ENCODE results near the gene PLXNA1. TPM values are rescaled to one million over a fixed set of nuclear protein-coding genes. Genes with fewer than 3 reads are reported as not detected.

PLXNA1 gene
- total and polyA plus RNA-seq, 2 of the 8 experiments (the other 6 are each of a cell fraction or from before 2014, with no cell fraction given) = 47.5 to 54.9 TPM

GRCh38 chr3:126982126-126982470 is 817 bp upstream of the PLXNA1 start:
- POLR2A ChIA-PET (ENCODE audit: partially characterized antibody) = interaction anchor here (0.8 to 1.2 kb wide), 2 partner anchors 13 to 230 kb away, joined by 4 to 6 read pairs; no protein-coding TSS in a partner anchor
- Histone ChIP-seq H3K23ac (ENCODE audit: insufficient read length) (no peak overlapping the region), H3K4ac (replicated peaks; ENCODE audit: insufficient read length, low read depth, low read length) (peak overlapping the region; percentile 91), H3K27ac (ENCODE audit: low read depth, low read length) (no peak overlapping the region), H3K14ac (ENCODE audit: insufficient read length) (no peak overlapping the region), H2AFZ (ENCODE audit: low read length) (peak overlapping the region; percentile 81; the same call in 1 of the 2 replicates), H3K23me2 (ENCODE audit: low read depth, low read length) (peaks cover 11% of the 10 kb centered on the region), H4K20me1 (replicated peaks in 1 of 2; ENCODE audit: control insufficient read depth in 1 of 2, insufficient read depth in 2 of 2, low read length in 2 of 2) (peaks cover 8 to 21% of the 10 kb centered on the region in 2 experiments), H3K79me2 (ENCODE audit: control insufficient read depth in 1 of 2, insufficient read depth in 2 of 2, low read length in 2 of 2) (peaks cover 8 to 30% of the 10 kb centered on the region in 2 experiments; a peak in 3 of 4 replicates), H3K9me3 (ENCODE audit: insufficient read depth in 2 of 2, low read depth in 1 of 2, low read length in 1 of 2) (no peaks in the 10 kb centered on the region), H3K79me1 (ENCODE audit: low read depth, low read length) (peaks cover 18% of the 10 kb centered on the region), H3K56ac (replicated peaks; ENCODE audit: insufficient read length, low read depth, low read length) (no peak overlapping the region), H2BK15ac (ENCODE audit: low read length) (peak overlapping the region; percentile 94; the same call in 1 of the 2 replicates), H2BK120ac (replicated peaks; ENCODE audit: low read depth, low read length) (no peak overlapping the region), H4K8ac (ENCODE audit: extremely low read depth, insufficient read depth, low read length) (peak overlapping the region; percentile 89), H2AK5ac (ENCODE audit: low read depth, low read length) (no peak overlapping the region), H3K4me3 (ENCODE audit: extremely low read depth in 1 of 4, insufficient read depth in 2 of 4, low read depth in 3 of 4, low read length in 4 of 4) (peak overlapping the region; percentile 44 to 76 (median 56)), H4K91ac (replicated peaks; ENCODE audit: insufficient read length, low read length) (peak overlapping the region; percentile 88), H3K9ac (replicated peaks in 1 of 4; ENCODE audit: extremely low read depth in 1 of 4, low read depth in 3 of 4, low read length in 3 of 4) (peak overlapping the region in 2 of 4 experiments; percentile 34 to 38; a peak in 4 of 7 replicates), H3K4me1 (replicated peaks in 1 of 4; ENCODE audit: control insufficient read depth in 3 of 4, insufficient read depth in 4 of 4, low read length in 3 of 4) (peaks cover 0 to 26% (median 12%) of the 10 kb centered on the region in 4 experiments; a peak in 6 of 7 replicates), H2BK12ac (ENCODE audit: low read depth, low read length) (peak overlapping the region; percentile 92; the same call in 1 of the 2 replicates), H3K18ac (ENCODE audit: extremely low read depth, low read length) (peak overlapping the region; percentile 60), H2BK5ac (ENCODE audit: low read depth, low read length) (peak overlapping the region; percentile 82; the same call in 1 of the 2 replicates), H3K36me3 (ENCODE audit: control insufficient read depth in 2 of 4, insufficient read depth in 4 of 4, low read length in 3 of 4) (no peaks in the 10 kb centered on the region; a peak in 1 of 8 replicates), H4K5ac (ENCODE audit: insufficient read length, low read depth, low read length) (peak overlapping the region; percentile 23), H2BK20ac (ENCODE audit: low read length) (no peak overlapping the region), H3K4me2 (ENCODE audit: insufficient read depth in 1 of 2, low read depth in 2 of 2, low read length in 2 of 2) (peak overlapping the region; percentile 60 to 89), H3K27me3 (replicated peaks in 1 of 4; ENCODE audit: control insufficient read depth in 3 of 4, extremely low read depth in 1 of 4, insufficient read depth in 3 of 4, low read length in 3 of 4) (peaks cover 0 to 8% (median 3%) of the 10 kb centered on the region in 4 experiments; a peak in 5 of 7 replicates)
- 16% methylated on average over 12 of the region's 12 CpGs; no CpG with 5 or more reads in 1 of the 2 experiments for WGBS, 2 experiments (ENCODE audit: extremely low coverage in 1 of 2, insufficient coverage in 1 of 2, insufficient read length in 1 of 2, insufficient replicate concordance in 2 of 2, low coverage in 1 of 2, low lambda C conversion rate in 2 of 2, missing lambda C conversion rate in 1 of 2)
- TF ChIP-seq SUZ12 (IDR thresholded peaks at IDR 0.05; ENCODE audit: low read length) = 0 out of 2 replicates have a peak, but pooled peaks have one; percentile 20
- TF ChIP-seq CBX8 (IDR thresholded peaks at IDR 0.05; ENCODE audit: borderline replicate concordance, low read depth, low read length) = no peak
- FAIRE-seq (no peak), DNase-seq (ENCODE audit: low read depth in 1 of 2, low spot score in 2 of 2) (peak in 1 of 2 experiments; percentile 23)
- CTCF ChIA-PET (ENCODE audit: partially characterized antibody) = interaction anchor here (0.6 to 6.6 kb wide), 15 partner anchors 10 to 470 kb away, joined by 3 to 58 read pairs (median 5); no protein-coding TSS in a partner anchor

Data from H1 (cell line).